NCI-H748 (cell line): Measurements from ENCODE around the gene BICD2.

Source experiments
- DNase-seq: peaks from one replicate; lab custom pipeline; 2025; ENCODE audit not compliant: unreplicated experiment; lab: John Stamatoyannopoulos, UW

The BICD2 gene

DNA sequence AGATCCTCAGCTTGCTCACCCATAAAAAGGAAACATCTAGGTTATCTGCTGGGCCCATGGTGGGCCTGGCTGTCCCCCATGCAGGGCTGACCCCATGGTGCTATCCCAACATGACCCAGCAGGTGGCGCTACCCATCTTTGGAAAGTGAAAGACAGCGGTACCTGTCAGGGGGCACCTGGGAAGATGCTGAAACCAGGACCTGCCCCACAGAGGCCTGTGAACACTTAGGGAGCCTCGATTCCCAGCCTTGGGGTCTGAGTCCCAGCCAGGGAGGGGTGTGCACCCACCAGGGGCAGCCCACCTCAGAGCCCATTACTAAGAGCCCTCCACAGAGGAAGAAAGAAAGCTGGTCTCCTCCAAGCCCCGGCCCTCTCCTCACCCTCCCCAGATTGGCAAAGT lies 48.1 kb downstream of the BICD2 start:
- DNase-seq = peak; percentile 55

DNA sequence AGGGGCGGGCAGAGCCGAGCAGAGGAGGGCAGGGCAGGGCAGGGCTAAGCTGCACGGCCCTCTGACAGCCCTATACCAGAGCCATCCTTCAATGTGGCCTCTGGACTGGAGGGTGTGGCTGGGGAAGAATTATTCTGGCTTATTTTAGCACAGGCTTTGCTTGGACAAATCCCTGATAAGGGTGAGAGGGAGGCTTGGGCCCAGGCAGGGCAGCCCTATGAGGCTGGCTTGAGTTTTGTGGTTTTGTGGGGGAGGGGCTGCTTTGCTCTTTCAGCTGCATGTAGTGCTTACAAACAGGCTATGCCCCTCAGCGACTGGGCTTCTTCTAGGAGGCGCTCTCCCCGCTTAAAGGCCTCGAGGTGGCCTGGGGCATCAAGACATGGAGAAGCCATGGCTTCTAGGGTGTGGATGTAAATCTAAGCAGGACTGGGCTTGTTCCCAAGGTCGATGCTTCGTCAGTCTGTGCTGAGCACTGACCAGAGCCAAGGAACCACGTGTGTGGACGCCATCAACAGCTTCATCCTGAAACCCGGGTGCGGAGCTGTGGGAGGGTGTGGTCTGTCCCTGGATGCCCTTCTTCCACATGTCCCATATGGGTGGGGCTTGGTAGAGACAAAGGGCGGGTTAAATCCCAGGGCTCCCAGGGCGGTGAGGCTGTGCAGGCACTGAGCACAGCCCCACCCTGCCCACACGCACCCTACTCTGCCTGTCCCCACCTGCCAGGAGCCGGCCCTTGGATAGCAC lies 49.0 kb downstream of the BICD2 start:
- DNase-seq = no peak

DNA sequence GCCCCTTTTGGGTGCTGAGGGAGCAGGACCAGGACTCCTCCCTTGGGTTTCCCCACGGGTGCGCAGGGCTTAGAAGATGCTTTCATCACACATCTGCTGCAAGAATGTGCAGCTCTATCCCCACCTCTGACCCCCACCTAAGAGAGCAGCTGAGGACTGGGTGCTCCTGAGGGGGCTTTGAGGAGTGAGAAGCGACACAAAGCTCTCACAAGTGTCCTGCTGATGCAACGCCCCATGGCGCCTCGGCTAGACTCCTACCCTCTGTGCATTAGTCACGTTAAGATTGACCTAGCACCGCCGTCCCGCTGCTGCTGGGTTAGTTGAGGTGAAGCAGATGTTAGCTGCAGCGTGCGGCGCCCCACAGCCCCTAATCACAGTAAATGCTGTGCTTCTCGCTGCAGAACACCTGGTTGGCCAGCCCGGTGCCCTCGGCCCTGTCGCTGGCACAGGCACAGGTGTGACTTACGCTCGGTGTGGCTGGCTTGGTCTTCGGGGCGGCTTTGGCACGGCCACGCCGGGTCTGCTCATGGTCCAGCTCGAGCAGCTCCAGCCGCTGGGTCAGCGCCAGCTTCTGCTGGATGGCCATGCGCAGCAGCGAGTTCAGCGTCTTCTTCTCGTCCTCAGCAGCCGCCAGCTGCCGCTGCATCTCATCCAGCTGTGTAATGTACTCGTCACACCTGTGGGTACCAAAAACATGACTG lies 49.7 kb downstream of the BICD2 start:
- no peak for DNase-seq

DNA sequence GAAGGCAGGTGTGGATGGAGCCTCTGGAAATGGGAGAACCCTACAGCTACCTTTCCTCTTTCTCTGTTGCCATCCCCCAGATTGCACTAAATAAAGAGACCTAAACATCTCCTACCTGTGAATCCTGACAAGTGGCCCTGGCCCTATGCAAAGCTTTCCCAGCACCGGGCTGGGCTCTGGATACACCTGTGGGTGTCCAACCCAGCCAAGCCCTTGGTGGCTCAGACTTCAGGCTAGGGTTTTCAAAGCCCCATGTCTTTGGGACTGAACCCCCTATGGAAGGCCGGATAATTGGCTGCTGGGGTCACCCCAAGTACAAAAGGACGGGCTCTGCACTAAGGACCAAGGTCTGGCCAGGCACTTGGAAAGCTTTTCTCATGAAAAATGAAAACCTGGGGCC lies 50.6 kb downstream of the BICD2 start:
- DNase-seq = no peak

DNA sequence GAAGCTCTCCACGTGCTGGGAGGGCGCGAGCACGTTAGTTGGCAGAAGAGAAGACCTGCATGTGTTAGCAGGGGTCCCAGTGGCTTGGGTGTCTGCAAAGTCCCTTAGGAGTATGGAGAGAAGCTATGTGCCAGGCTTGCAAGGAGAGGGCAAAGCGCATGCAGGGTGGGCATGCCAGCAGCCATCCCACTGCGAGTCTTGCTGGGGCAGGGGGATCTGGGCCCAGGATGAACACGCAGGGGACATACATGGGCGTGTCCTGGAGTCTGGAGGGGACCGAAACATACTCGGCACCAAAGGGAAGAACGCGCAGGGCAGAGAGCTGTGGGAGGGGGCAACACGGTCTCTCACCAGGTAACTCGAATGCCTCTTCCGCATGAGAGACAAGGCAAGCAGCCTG lies 51.1 kb downstream of the BICD2 start:
- no peak for DNase-seq

DNA sequence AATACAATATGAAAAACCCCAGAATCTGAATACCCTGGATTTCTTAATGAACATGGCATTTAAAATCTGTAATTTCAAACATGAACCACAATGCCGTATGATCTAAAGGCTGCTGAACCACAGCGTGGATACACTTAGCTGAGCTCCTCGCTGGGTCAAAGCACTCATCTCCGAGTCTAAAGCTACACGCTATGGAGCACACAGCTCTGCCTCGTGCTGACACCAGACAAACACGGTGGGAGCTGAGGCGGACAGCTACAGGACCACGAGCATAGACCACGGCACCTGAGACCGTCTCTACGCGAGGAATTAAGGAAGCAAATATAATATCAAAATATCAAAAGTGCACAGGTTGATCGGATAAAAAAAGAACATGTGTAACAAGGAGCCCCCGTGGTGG lies 51.9 kb downstream of the BICD2 start:
- DNase-seq = no peak

DNA sequence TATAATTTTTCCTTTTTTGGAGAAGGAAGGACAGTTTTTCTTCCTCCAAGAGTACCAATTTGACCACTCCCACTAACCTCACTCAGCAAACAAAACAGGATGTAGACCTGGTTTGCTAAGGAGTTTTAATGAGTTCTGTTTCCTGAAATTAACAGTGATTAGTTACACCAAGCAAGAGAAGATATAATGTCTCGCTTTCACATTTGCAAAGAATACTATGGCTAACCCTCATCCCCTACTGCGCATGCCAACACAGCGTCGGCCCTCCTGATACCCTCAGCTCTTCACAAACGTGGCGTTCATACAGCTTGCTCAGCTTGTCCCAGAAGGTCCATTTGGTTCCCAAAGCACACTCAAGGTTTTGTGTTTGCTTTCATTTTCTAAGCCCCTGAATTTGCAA lies 52.8 kb downstream of the BICD2 start:
- no peak for DNase-seq

DNA sequence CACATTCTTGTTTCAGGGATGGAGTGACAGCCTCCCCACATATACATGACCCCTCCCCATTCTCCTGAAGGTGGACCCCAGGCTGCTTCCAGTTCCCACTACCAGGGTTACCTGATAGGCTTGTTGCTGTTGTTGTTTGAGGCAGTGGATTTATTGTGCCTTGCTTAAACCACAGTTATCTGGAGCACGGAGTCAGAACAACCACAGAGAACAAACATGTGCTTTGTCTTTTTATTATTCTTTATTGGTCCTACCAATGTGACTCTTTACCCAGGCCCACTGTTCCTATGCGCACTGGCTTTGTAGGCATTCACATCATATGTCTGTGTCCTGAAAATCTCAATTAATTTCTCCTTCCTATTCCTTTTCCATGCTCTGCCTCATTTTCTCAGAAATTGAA lies 53.5 kb downstream of the BICD2 start:
- no peak for DNase-seq

DNA sequence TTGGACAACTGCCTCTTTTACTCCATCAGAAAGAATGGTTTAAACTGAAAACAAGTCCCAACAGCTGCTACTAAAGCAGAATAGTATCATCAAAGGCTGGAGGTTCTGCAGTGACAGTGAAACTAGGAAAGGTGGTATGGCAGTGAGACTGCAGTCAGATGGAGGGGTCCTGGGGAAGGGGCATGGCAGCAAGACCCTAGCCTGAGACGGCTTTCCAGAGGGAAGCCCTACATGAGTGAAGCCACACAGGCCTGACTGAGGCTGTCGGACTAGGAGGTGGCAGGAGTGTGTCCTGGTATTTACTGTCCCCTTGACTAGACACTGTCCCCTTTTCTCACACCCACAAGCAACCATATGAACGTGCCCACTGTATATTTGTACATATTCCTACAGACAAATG lies 54.3 kb downstream of the BICD2 start:
- DNase-seq = no peak

DNA sequence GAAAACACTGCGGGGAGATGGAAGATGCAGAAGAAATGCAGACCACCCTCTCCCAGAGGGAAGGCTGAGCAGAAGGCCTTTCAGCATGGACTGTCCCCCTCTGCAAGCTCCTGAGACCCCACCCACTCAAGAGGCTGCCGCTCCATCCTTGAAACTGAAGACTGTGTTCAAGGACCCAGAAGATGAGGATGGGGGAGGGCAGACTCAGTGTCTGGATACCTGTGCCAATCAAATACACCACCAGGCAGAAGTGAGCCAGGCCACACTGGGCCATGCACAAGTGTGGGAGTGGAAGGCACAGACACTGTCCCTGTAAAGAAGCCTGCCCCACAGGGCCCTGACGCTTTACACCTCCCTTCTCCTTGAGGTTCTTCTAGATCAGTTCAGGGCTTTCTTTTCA lies 54.7 kb downstream of the BICD2 start:
- no peak for DNase-seq

DNA sequence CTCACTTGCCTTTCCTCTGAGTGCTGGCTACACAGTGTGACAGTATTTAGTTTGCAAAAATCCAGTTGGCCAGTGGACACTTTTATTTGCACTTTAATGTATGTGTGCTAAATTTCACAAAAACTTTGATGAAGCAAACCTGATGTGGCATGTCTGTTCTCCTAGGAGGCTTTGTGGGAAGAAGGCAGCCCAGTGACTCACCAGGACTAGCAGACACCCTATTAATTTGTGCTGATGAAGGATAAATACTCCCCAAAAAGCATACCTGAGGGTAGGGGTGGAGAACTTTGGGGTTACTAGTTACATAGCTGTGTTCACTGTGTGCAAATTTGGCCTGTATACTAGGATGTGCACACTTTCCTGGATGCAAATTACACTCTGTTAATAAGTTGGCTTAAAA lies 55.4 kb downstream of the BICD2 start:
- no peak for DNase-seq

DNA sequence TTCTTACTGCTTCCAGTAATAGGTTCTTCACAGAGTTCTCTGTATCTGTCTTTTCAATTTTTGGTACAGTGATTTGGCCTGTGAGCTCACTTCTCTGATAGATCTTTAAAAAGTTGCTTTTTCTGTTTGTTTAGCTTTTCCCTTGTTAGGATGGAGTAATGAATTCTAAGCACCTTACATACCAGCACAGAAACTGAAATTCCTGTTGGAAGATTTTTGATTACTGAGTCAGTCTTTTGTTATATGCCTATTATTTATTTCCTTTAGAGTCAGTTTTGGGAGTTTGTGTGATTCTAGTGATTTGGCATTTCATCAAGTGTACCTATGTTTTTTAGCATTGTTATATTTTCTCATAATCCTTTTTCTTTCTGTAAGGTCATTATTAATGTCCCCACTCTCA lies 57.1 kb downstream of the BICD2 start:
- no peak for DNase-seq

DNA sequence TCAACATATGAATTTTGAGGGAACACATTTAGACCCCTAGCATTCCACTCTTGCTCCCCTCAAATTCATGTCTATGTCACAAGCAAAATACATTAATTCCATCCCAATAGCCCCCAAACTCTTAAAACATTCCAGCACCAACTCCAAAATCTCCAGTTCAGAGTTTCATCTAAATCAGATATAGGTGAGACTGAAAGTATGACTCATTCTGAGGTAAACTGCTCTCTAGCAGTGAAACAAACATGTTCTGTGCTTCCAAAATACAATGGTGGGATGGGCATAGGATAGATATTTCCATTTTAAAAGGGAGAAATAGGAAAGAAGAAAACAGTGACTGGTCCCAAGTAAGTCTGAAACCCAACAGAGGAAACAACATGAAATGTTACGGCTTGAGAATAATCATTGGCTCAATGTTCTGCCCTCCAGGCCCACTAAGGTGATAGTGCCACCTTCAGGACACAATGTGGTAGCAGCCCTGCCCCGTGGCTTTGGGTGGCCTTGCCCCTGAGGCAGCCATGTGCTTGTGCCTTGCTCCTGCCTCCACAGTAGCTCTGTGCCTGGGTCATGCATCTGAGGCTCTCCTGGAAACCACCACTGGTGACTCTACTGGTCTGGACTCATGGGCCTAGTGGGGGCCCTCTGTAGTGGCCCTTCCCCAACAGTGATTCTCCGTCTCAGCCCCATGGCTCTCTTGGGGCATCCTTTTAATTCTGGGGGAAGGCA lies 58.3 kb downstream of the BICD2 start:
- DNase-seq = peak; percentile 24

DNA sequence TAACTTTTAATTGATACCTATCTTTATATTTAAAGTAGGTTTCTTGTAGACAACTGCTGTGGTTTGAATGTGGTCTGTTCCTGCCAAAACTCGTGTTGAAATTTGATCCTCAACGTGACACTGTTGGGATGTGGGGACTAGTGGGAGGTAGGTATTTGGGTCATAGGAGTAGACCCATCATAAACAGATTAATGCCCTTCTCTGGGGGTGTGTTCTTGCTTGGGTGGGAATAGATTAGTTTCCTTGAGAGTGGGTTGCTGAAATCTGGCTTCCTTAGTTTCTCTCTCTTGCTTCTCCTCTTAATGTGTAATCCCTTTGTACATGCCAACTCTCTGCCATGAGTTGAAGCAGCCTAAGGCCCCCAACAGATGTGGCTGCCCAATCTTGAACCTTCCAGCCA lies 60.1 kb downstream of the BICD2 start:
- no peak for DNase-seq

DNA sequence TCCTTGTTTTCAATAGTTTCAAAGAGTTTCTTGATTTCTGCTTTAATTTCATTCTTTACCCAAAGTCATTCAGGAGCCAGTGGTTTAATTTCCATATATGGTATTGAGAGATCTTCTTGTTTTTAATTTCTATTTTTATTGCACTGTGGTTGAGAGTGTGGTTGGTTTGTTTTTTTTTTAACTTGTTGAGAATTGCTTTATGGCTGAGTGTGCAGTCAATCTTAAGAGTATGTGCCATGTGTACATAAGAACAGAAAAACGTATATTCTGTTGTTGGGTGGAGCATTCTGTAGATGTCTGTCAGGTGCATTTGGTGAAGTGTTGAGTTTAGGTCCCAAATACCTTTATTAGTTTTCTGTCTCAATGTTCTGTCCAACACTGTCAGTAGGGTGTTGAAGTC lies 68.0 kb downstream of the BICD2 start:
- DNase-seq = no peak

DNA sequence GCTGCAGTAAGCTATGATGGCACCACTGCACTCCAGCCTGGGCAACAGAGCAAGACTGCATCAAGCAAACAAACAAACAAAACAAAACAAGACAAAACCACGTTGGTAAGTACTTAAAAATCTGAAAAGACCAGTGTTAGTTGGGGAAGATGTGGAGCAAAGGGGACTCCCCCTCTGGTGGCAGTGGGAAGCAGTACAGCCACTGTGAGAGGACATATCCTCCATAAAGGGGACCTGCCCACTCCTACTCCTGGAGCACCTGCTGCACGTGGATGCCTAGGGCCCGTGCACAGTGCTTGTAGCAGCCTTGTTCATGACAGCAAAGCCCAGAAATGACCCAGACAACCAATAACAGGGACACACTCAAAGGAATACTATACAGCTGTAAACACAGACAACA lies 77.7 kb downstream of the BICD2 start:
- peak; percentile 11 for DNase-seq

DNA sequence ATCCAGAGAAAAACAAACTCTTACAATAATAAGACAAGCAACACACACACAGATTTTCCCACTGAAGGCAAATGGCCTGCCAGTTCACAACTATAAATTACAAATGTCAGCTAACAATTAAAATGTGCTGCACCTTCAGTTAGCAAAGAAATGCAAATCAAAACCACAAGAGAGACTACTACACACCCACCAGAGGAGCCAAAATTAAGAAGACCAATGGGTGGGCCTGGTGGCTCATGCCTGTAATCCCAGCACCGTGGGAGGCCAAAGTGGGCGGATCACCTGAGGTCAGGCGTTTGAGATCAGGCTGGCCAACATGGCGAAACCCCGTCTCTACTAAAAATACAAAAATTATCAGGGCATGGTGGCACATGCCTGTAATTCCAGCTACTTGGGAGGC lies 79.6 kb downstream of the BICD2 start:
- no peak for DNase-seq

DNA sequence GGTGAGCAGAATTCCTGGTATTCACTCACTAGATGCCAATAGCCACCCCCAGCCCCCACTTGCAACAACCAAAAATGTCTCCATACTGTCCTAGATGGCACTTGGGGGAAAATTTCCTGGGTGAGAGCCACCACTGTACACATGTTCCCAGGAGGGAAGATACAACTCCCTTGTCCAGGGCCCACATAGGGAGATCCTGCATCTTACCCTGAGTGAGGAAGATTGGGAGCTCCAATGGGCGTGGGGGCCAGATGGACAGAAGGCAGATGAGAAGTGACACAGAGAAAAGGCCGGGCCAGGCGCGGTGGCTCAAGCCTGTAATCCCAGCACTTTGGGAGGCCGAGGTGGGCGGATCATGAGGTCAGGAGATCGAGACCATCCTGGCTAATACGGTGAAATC lies 82.4 kb downstream of the BICD2 start:
- no peak for DNase-seq

DNA sequence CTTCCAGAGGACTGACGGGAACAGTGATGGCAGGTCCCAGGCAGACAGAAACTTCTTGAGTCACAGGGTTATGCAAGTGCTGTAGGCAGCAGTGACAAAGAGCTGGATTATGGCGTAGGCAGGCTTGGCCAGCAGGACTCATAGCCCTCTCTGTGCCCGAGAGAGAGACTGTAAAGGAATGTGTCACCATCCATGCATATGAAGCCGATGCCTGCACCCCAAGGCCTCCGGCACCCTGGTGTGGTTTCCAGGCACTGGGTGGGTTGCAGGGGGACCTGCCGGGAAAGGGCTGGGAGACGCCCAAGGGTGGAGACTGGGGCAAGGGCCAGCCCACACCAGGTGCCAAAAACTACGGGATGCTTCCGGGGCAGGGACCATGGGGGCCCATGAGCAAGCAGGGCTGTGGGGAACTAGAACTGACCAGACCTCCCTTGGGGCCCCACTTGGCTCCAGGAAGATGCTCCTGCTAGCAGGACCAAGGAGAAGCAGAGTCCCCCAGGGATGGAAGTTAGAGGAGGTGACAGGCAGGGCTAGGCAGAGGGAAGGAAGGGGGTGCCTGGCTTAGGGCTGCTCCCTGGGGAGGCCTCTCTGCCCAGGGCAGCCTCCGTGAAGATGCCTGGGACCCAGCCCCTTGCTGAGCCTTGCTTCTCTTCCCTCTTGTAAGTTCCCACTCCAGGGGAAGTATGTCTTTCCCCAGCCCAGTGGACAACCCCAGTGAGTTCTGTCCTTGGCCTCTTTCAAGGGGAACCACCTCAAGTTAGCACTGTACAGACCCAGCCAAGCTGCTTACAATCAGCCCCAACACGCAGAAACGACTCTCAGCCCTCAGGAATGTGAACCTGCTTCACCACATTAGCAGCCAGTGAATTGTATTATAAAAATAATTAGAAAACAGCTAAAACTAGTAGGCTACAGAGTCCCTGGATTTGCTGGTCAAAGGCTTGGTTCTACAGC lies 84.2 kb downstream of the BICD2 start:
- DNase-seq = no peak

DNA sequence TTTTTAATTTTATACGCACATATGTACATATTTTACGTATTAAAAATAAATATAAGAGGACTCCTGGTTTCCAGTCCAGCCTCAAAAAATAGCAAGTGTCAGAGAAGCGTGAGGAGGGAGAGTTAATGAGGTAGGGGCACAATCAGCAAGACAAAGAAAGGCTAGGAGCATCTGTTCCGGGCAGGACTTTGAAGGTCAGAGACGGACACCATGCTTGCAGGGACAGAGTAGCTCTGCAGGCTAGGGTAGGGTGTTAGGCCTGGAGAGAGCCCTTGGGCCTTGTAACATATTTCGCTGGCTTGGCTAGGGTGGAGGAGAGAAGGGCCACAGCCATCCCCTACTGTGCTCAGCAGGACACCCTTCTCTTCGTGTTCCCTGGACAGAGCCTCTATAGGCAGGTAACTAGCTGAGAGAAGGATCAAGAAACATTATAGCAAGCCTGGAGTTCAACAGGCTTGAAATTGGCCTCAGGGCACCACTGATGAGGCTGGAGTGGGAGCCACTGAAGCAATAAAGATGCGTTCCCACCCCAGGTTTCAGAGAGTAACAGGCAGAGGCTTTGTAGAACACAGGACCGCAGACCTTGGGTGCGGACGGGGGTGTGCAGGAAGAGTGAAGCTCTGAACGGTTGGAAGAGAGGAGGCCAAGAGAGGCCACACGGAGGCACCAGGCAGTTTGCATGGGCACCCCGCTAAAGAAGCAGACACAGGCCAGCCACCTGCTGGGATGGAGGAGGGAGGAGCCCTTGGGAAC lies 85.0 kb downstream of the BICD2 start:
- DNase-seq = no peak
